GM12874 (cell line): ENCODE results near the gene SRSF3.

ENCODE experiments used
- CTCF ChIP-seq: IDR thresholded peaks from 2 replicates; pipeline ENCODE4 v1.5.1; 2011; ENCODE audit warnings: low read depth, mild to moderate bottlenecking, control low read depth, low read length, moderate library complexity; ENCODE audit not compliant: insufficient read depth

SRSF3 gene

GRCh38 chr6:36626636-36627035 is 32.5 kb downstream of the SRSF3 start:
- TF ChIP-seq CTCF: no peak

GRCh38 chr6:36627141-36627540 is 33.0 kb downstream of the SRSF3 start:
- no peak for TF ChIP-seq CTCF

GRCh38 chr6:36627801-36628246 is 33.7 kb downstream of the SRSF3 start:
- TF ChIP-seq CTCF: no peak

GRCh38 chr6:36629784-36630183 is 35.6 kb downstream of the SRSF3 start:
- no peak for TF ChIP-seq CTCF

GRCh38 chr6:36631326-36632011 is 37.3 kb downstream of the SRSF3 start:
- no peak for TF ChIP-seq CTCF

- no peak for TF ChIP-seq CTCF
Measured at GRCh38 chr6:36633370-36633769, 39.2 kb downstream of the SRSF3 start.

- TF ChIP-seq CTCF: no peak
Measured at GRCh38 chr6:36633915-36634314, 39.8 kb downstream of the SRSF3 start.
